Fibroblast of skin of right biceps (primary cell): ENCODE results near the gene XKR8.
A peak's percentile ranks its signal among the peaks of the same experiment; 100 is the strongest.

ENCODE experiments used
- DNase-seq: peaks from one replicate; pipeline ENCODE4 v3.0.0-alpha.2; 2013

Gene XKR8

GRCh38 chr1:27956761-27957160, 3.0 kb upstream of the XKR8 start:
- no peak for DNase-seq

GRCh38 chr1:27957655-27958054, 2.1 kb upstream of the XKR8 start:
- no peak for DNase-seq

GRCh38 chr1:27958513-27958912, 1.3 kb upstream of the XKR8 start:
- no peak for DNase-seq

- no peak for DNase-seq
These were observed 1.2 kb downstream of the XKR8 start for GRCh38 chr1:27960762-27961645.

- no peak for DNase-seq
These were observed 2.0 kb downstream of the XKR8 start for GRCh38 chr1:27961646-27962221.

- DNase-seq: no peak
These were observed 3.6 kb downstream of the XKR8 start for GRCh38 chr1:27963393-27963792.

GRCh38 chr1:27966402-27967105, 6.8 kb downstream of the XKR8 start:
- DNase-seq: no peak

- no peak for DNase-seq
These were observed 7.5 kb downstream of the XKR8 start for GRCh38 chr1:27967106-27967883.

- no peak for DNase-seq
These were observed 8.2 kb downstream of the XKR8 start for GRCh38 chr1:27967884-27968466.

- DNase-seq: peak; percentile 91
These were observed 8.9 kb downstream of the XKR8 start for GRCh38 chr1:27968692-27969091.

GRCh38 chr1:27970401-27970800, 10.6 kb downstream of the XKR8 start:
- DNase-seq: peak; percentile 85

- DNase-seq: no peak
These were observed 11.9 kb downstream of the XKR8 start for GRCh38 chr1:27971674-27972073.

GRCh38 chr1:27972141-27972540, 12.4 kb downstream of the XKR8 start:
- no peak for DNase-seq

- no peak for DNase-seq
These were observed 14.1 kb downstream of the XKR8 start for GRCh38 chr1:27973771-27974416.

GRCh38 chr1:27974417-27974781, 14.6 kb downstream of the XKR8 start:
- no peak for DNase-seq

- DNase-seq: peak; percentile 61
These were observed 19.5 kb downstream of the XKR8 start for GRCh38 chr1:27979151-27979858.

- DNase-seq: no peak
These were observed 20.1 kb downstream of the XKR8 start for GRCh38 chr1:27979859-27980201.

GRCh38 chr1:27980216-27980845, 20.6 kb downstream of the XKR8 start:
- peak; percentile 31 for DNase-seq

GRCh38 chr1:27981145-27981544, 21.4 kb downstream of the XKR8 start:
- DNase-seq: peak; percentile 36

- no peak for DNase-seq
These were observed 31.3 kb downstream of the XKR8 start for GRCh38 chr1:27990920-27991537.

- DNase-seq: no peak
These were observed 32.5 kb downstream of the XKR8 start for GRCh38 chr1:27992276-27992675.
